ENCODE data around the gene MTMR1. TPM values are rescaled to one million over a fixed set of nuclear protein-coding genes. Genes with fewer than 3 reads are reported as not detected.

Gene MTMR1
- total RNA-seq, 1 experiment from 2014 or later: 23.6 TPM

DNA sequence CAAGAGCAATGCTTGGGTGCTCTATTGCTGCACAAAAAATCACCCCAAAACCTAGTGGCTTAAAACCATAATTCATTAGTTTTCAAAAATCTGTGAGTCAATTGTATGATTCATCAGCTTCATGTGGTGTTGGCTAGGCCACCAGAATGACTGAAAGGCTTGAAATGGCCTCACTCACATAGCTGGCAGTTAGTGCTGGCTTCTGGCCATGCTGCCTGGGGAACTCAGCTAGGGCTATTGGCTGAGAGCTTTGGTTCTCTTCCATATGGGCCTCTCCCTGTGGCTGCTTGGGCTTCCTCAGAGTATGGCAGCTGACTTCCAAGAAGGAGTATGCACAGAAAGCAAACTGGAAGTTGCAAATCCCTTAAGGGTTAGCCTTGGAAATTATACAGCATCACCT, 3.1 kb upstream of the MTMR1 start:
- intact Hi-C loops (cut with micrococcal nuclease; ENCODE audit: unreplicated experiment): no loop called here

DNA sequence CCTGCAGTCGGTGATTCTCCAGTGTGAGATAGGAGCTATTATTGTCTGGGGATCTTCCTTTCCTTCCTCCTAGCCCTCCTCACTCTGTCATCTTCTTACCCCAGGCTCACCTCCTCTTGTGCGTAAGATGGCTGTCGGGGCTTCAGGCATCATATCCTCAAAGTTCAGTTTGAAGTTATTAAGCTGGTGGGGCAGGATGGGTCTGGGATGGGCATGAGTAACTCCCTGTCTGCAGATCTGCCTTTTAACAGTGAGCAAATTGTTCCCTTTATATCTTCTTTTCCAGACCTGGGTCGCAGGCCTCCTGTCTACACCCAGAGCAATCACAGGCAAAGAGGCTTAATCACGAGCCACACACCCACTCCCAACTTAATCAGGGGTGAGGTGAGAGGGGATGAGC, 900 bp upstream of the MTMR1 start:
- H3K4me1 ChIP-seq (ENCODE audit: insufficient read depth, low read length, poor library complexity, severe bottlenecking): no peaks in the 10 kb centered on the region
- no peak overlapping the region for H3K27ac ChIP-seq (ENCODE audit: low read depth, low read length, poor library complexity, severe bottlenecking)
- CTCF ChIA-PET: no interaction called here

More for the DNA sequence above, 3.1 kb upstream of the MTMR1 start:
- DNase-seq (ENCODE audit: low spot score): peak; percentile 45
- H3K27me3 ChIP-seq (replicated peaks; ENCODE audit: insufficient read depth, low read depth, low read length, poor library complexity): no peaks in the 10 kb centered on the region
- TF ChIP-seq EZH2 (IDR thresholded peaks at IDR 0.05; ENCODE audit: borderline replicate concordance, low read depth, low read length, poor library complexity, severe bottlenecking): no peak
- TF ChIP-seq, protein P1, sequence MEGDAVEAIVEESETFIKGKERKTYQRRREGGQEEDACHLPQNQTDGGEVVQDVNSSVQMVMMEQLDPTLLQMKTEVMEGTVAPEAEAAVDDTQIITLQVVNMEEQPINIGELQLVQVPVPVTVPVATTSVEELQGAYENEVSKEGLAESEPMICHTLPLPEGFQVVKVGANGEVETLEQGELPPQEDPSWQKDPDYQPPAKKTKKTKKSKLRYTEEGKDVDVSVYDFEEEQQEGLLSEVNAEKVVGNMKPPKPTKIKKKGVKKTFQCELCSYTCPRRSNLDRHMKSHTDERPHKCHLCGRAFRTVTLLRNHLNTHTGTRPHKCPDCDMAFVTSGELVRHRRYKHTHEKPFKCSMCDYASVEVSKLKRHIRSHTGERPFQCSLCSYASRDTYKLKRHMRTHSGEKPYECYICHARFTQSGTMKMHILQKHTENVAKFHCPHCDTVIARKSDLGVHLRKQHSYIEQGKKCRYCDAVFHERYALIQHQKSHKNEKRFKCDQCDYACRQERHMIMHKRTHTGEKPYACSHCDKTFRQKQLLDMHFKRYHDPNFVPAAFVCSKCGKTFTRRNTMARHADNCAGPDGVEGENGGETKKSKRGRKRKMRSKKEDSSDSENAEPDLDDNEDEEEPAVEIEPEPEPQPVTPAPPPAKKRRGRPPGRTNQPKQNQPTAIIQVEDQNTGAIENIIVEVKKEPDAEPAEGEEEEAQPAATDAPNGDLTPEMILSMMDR (conservative IDR thresholded peaks at IDR 0.05; ENCODE audit: low read depth, low read length): no peak
- no TSS peak for BruUV-seq (replicated peaks)
- H3K4me1 ChIP-seq (ENCODE audit: insufficient read depth, low read length, poor library complexity, severe bottlenecking): no peaks in the 10 kb centered on the region
- no peak overlapping the region for H3K27ac ChIP-seq (ENCODE audit: low read depth, low read length, poor library complexity, severe bottlenecking)
- H3K36me3 ChIP-seq (ENCODE audit: insufficient read depth, low read length, poor library complexity, severe bottlenecking): no peaks in the 10 kb centered on the region
- no peak overlapping the region for H3K4me3 ChIP-seq (ENCODE audit: low read depth, low read length, poor library complexity, severe bottlenecking)
- ChIA-PET POLR2A (ENCODE audit: low non-redundant PET) (no interaction called here), CTCF (no interaction called here)
- no peaks in the 10 kb centered on the region for H3K9me3 ChIP-seq (ENCODE audit: low read depth, low read length, poor library complexity, severe bottlenecking)

DNA sequence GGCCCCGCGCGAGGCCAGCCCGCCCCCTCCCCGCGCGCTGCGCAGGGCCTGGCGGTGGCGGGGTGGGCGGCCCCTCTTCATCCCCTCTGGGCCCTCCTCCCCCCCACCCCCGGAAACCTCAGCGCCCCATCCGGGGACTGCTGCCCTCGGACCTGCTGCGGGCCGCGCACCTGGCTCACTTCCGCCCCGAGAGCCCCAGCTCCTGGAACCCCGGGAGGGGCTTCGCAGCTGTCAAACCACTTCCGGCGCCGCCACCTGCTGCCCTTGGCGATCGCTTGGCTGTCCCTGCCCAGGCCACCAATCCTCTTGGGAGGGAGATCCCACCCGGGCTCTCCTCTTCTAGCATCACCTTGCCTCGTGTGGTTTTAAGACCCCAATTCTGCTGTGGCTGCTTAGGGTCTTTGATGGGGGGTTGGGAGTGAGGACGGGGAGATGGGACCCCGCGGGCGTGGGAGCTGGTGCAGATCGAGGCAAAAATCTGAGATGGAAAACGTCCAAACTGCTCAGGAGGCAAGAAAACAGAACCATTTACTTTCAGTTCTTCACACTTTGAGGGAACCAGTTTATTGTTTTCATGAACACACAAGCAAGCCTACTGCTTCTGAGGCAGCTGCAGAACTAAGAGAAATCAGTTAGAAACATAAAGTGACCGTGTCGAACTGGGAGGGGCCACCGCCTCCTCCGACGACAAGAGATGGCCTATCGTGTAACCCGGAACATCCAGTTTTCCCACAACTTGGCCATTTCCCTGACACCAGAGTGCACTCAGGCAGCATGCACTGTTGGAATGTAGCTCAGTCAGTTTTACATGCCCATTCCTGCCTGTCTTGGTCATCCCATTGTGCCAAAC, 754 bp downstream of the MTMR1 start:
- BruUV-seq (replicated peaks): TSS peak; percentile 60
- Histone ChIP-seq H3K4me1 (ENCODE audit: insufficient read depth, low read length, poor library complexity, severe bottlenecking) (no peaks in the 10 kb centered on the region), H3K36me3 (ENCODE audit: insufficient read depth, low read length, poor library complexity, severe bottlenecking) (no peaks in the 10 kb centered on the region), H3K9me3 (ENCODE audit: low read depth, low read length, poor library complexity, severe bottlenecking) (no peaks in the 10 kb centered on the region), H3K4me3 (ENCODE audit: low read depth, low read length, poor library complexity, severe bottlenecking) (peak overlapping the region; percentile 55), H3K27me3 (replicated peaks; ENCODE audit: insufficient read depth, low read depth, low read length, poor library complexity) (no peaks in the 10 kb centered on the region), H3K27ac (ENCODE audit: low read depth, low read length, poor library complexity, severe bottlenecking) (no peak overlapping the region)
- intact Hi-C loops (cut with micrococcal nuclease; ENCODE audit: unreplicated experiment): no loop called here
- POLR2A ChIA-PET (ENCODE audit: low non-redundant PET): no interaction called here
- CTCF ChIA-PET: interaction anchor here (0.5 to 0.7 kb wide), 2 partner anchors 248 to 744 kb away, joined by 3 read pairs; no protein-coding TSS in a partner anchor
- DNase-seq (ENCODE audit: low spot score): peak; percentile 19
- TF ChIP-seq, protein P1 (conservative IDR thresholded peaks at IDR 0.05; ENCODE audit: low read depth, low read length): no peak
- no peak for TF ChIP-seq EZH2 (IDR thresholded peaks at IDR 0.05; ENCODE audit: borderline replicate concordance, low read depth, low read length, poor library complexity, severe bottlenecking)

More for the DNA sequence above, 900 bp upstream of the MTMR1 start:
- Histone ChIP-seq H3K4me3 (ENCODE audit: low read depth, low read length, poor library complexity, severe bottlenecking) (peak overlapping the region; percentile 55), H3K36me3 (ENCODE audit: insufficient read depth, low read length, poor library complexity, severe bottlenecking) (no peaks in the 10 kb centered on the region), H3K9me3 (ENCODE audit: low read depth, low read length, poor library complexity, severe bottlenecking) (no peaks in the 10 kb centered on the region), H3K27me3 (replicated peaks; ENCODE audit: insufficient read depth, low read depth, low read length, poor library complexity) (no peaks in the 10 kb centered on the region)
- BruUV-seq (replicated peaks): no TSS peak
- intact Hi-C loops (cut with micrococcal nuclease; ENCODE audit: unreplicated experiment): no loop called here
- DNase-seq (ENCODE audit: low spot score): no peak
- TF ChIP-seq, protein P1 (conservative IDR thresholded peaks at IDR 0.05; ENCODE audit: low read depth, low read length): no peak
- no peak for TF ChIP-seq EZH2 (IDR thresholded peaks at IDR 0.05; ENCODE audit: borderline replicate concordance, low read depth, low read length, poor library complexity, severe bottlenecking)
- POLR2A ChIA-PET (ENCODE audit: low non-redundant PET): no interaction called here

Measured in A673 (cell line).